ENCODE data around the gene FRAS1. TPM values are rescaled to one million over a fixed set of nuclear protein-coding genes. Genes with fewer than 3 reads are reported as not detected.

The FRAS1 gene
- total and polyA plus RNA-seq, 5 donors from 2014 or later, result not detected

Other genes starting within 250 kb of the FRAS1 start
- 237 TPM for gene CNOT6L, start 238.0 kb upstream of the FRAS1 start, total RNA-seq
- gene CNOT6L, start 238.0 kb upstream of the FRAS1 start, polyA plus RNA-seq, result 10 to 100 TPM; 44.1 to 55.5 (median 51.2) TPM
- gene MRPL1, start 194.5 kb upstream of the FRAS1 start, total RNA-seq, result 31.3 TPM
- 10 to 100 TPM; 32.0 to 36.8 (median 33.7) TPM for gene MRPL1, start 194.5 kb upstream of the FRAS1 start, polyA plus RNA-seq

Data from CD4-positive, CD25-positive, alpha-beta regulatory T cell (primary cell).